Tibial artery (tissue), 4 donors: Measurements from ENCODE around the gene DAPK2.

ENCODE experiments used
- DNase-seq, 2 donors: peaks; one replicate each; pipeline ENCODE4 v3.0.0-alpha.2; 2019
- H3K27ac ChIP-seq, 2 donors: fragments of 200-600 bp; sonication (generic) in 1 of 2; 1 replicate in 1 of 2; 2 replicates in 1 of 2; pipeline ENCODE4 v1.5.1; 2018 to 2019; ENCODE audit warnings: mild to moderate bottlenecking in 1 of 2
- H3K27me3 ChIP-seq, 2 donors: fragments of 200-600 bp; sonication (generic) in 1 of 2; one replicate each; pipeline versions ENCODE4 v1.5.1 to v1.6.0; 2016 to 2019
- H3K36me3 ChIP-seq, 3 donors: fragments of 200-600 bp; sonication (generic) in 2 of 3; one replicate each; pipeline ENCODE4 v1.5.1; 2016 to 2019; ENCODE audit warnings: mild to moderate bottlenecking in 2 of 3
- H3K4me1 ChIP-seq, 4 donors: fragments of 200-600 bp; sonication (generic) in 2 of 4; 1 replicate in 3 of 4; 2 replicates in 1 of 4; pipeline ENCODE4 v1.5.1; 2016 to 2019
- H3K4me3 ChIP-seq, 2 donors: fragments of 200-600 bp; sonication (generic) in 1 of 2; 1 replicate in 1 of 2; 2 replicates in 1 of 2; pipeline ENCODE4 v1.5.1; 2018 to 2019; ENCODE audit warnings: mild to moderate bottlenecking in 2 of 2
- H3K9me3 ChIP-seq, 3 donors: fragments of 200-600 bp; sonication (generic) in 1 of 3; one replicate each; pipeline ENCODE4 v1.5.1; 2016 to 2019
- CTCF ChIP-seq, 2 experiments: fragments of 200-600 bp in 1 of 2; fragments of 450-650 bp in 1 of 2; IDR thresholded peaks; one replicate each; pipeline ENCODE4 v1.5.1; 2017 to 2019; ENCODE audit warnings: antibody characterized with exemption in 2 of 2, mild to moderate bottlenecking in 1 of 2, moderate library complexity in 1 of 2
- intact Hi-C: fragments of 100-400 bp; cut with DNase I; formaldehyde crosslinking; loops from one replicate; pipeline ENCODE4 v1.15.0; 2023; ENCODE audit warnings: low total_unique reads

The DAPK2 gene

GRCh38 chr15:63939531-63940130 is 106.7 kb downstream of the DAPK2 start:
- Histone ChIP-seq H3K9me3 (no peaks in the 10 kb centered on the region), H3K36me3 (no peaks in the 10 kb centered on the region), H3K27me3 (no peaks in the 10 kb centered on the region), H3K4me1 (peaks cover 0 to 31% (median 14%) of the 10 kb centered on the region in 4 donors), H3K4me3 (no peak overlapping the region), H3K27ac (peak overlapping the region; percentile 54 to 63)
- peak in 1 of 2 donors; percentile 57 for DNase-seq
- intact Hi-C loops, result no loop called here
- TF ChIP-seq CTCF (IDR thresholded peaks at IDR 0.05), result no peak

GRCh38 chr15:63938486-63939061 is 107.7 kb downstream of the DAPK2 start:
- no peak for DNase-seq
- no peak for TF ChIP-seq CTCF (IDR thresholded peaks at IDR 0.05)
- peaks cover 0 to 31% (median 14%) of the 10 kb centered on the region in 4 donors for H3K4me1 ChIP-seq
- intact Hi-C loops, result no loop called here
- peak overlapping the region in 1 of 2 donors; percentile 63 for H3K27ac ChIP-seq
- H3K4me3 ChIP-seq, result no peak overlapping the region
- no peaks in the 10 kb centered on the region for H3K27me3 ChIP-seq
- no peaks in the 10 kb centered on the region for H3K9me3 ChIP-seq
- no peaks in the 10 kb centered on the region for H3K36me3 ChIP-seq

- no peak for TF ChIP-seq CTCF (IDR thresholded peaks at IDR 0.05)
- Histone ChIP-seq H3K9me3 (no peaks in the 10 kb centered on the region), H3K4me1 (peaks cover 0 to 4% (median 1%) of the 10 kb centered on the region in 4 donors), H3K4me3 (no peak overlapping the region), H3K27me3 (no peaks in the 10 kb centered on the region), H3K36me3 (no peaks in the 10 kb centered on the region), H3K27ac (no peak overlapping the region)
- intact Hi-C loops, result no loop called here
- no peak for DNase-seq
These were observed 112.8 kb downstream of the DAPK2 start for GRCh38 chr15:63933522-63933921.

- intact Hi-C loops, result no loop called here
- no peaks in the 10 kb centered on the region for H3K27me3 ChIP-seq
- no peak for TF ChIP-seq CTCF (IDR thresholded peaks at IDR 0.05)
- H3K27ac ChIP-seq, result no peak overlapping the region
- peak in 1 of 2 donors; percentile 32 for DNase-seq
- no peaks in the 10 kb centered on the region for H3K4me1 ChIP-seq
- no peaks in the 10 kb centered on the region for H3K36me3 ChIP-seq
- H3K4me3 ChIP-seq, result no peak overlapping the region
- H3K9me3 ChIP-seq, result no peaks in the 10 kb centered on the region
These were observed 114.7 kb downstream of the DAPK2 start for GRCh38 chr15:63931556-63931955.

- TF ChIP-seq CTCF (IDR thresholded peaks at IDR 0.05), result no peak
- intact Hi-C loops, result no loop called here
These were observed 116.3 kb downstream of the DAPK2 start for GRCh38 chr15:63930034-63930433.

More at GRCh38 chr15:63930034-63930433, 116.3 kb downstream of the DAPK2 start:
- Histone ChIP-seq H3K36me3 (no peaks in the 10 kb centered on the region), H3K27ac (no peak overlapping the region), H3K4me1 (no peaks in the 10 kb centered on the region), H3K27me3 (no peaks in the 10 kb centered on the region), H3K9me3 (no peaks in the 10 kb centered on the region), H3K4me3 (no peak overlapping the region)
- peak in 1 of 2 donors; percentile 28 for DNase-seq
